Activated CD4-positive, alpha-beta T cell treated with anti-CD3 and anti-CD28 coated beads, Interleukin-2, Interleukin-4, amounts not matched to agents 100 ng/mL and 50 ng/mL, durations not matched to agents 16 hours and 8 hours (primary cell): ENCODE measurements around the gene ABI1.
"Not testable (repeated sequence)": the region's sequence is repeated elsewhere in the genome, so short reads cannot be mapped to it uniquely, and the experiment has no call there.

ENCODE experiments used
- DNase-seq: peaks from one replicate; pipeline ENCODE4 v3.0.0-alpha.2; 2020; ENCODE audit warnings: low spot score

Gene ABI1

GRCh38 chr10:26860443-26861204, at the start of gene ABI1:
Gene ABI1, minus strand, starts transcription at chr10:26860958. Its CDS starts 95 bp downstream, at chr10:26860863.
- DNase-seq = peak; percentile 98

- DNase-seq = no peak
These were observed 49.0 kb upstream of the ABI1 start for GRCh38 chr10:26909753-26910152.

- not testable (repeated sequence) for DNase-seq
These were observed 44.6 kb upstream of the ABI1 start for GRCh38 chr10:26905253-26905781.

GRCh38 chr10:26903431-26904217, 42.9 kb upstream of the ABI1 start:
- DNase-seq = no peak

- DNase-seq = not testable (repeated sequence)
These were observed 31.7 kb upstream of the ABI1 start for GRCh38 chr10:26892306-26892923.

- DNase-seq = peak; percentile 60
These were observed 30.2 kb upstream of the ABI1 start for GRCh38 chr10:26890956-26891355.

- no peak for DNase-seq
These were observed 27.0 kb upstream of the ABI1 start for GRCh38 chr10:26887611-26888215.

GRCh38 chr10:26881600-26882331, 21.0 kb upstream of the ABI1 start:
- peak; percentile 62 for DNase-seq

GRCh38 chr10:26879744-26880143, 19.0 kb upstream of the ABI1 start:
- DNase-seq = no peak

GRCh38 chr10:26870766-26871165, 10.0 kb upstream of the ABI1 start:
- no peak for DNase-seq

GRCh38 chr10:26869528-26869927, 8.8 kb upstream of the ABI1 start:
- no peak for DNase-seq

- DNase-seq = no peak
These were observed 2.8 kb upstream of the ABI1 start for GRCh38 chr10:26863351-26864076.

- no peak for DNase-seq
These were observed 644 bp upstream of the ABI1 start for GRCh38 chr10:26861205-26861998.

- DNase-seq = peak; percentile 37
These were observed 686 bp downstream of the ABI1 start for GRCh38 chr10:26860102-26860442.

- no peak for DNase-seq
These were observed 1.3 kb downstream of the ABI1 start for GRCh38 chr10:26859241-26860101.

GRCh38 chr10:26858707-26859034, 2.1 kb downstream of the ABI1 start:
- no peak for DNase-seq

- no peak for DNase-seq
These were observed 2.6 kb downstream of the ABI1 start for GRCh38 chr10:26857991-26858706.

GRCh38 chr10:26857553-26857952, 3.2 kb downstream of the ABI1 start:
- not testable (repeated sequence) for DNase-seq

GRCh38 chr10:26855186-26855585, 5.6 kb downstream of the ABI1 start:
- no peak for DNase-seq
